GM18505 (cell line): ENCODE data around the gene HMGCR.

ENCODE experiments used
- ATAC-seq: cut with Tn5 transposase; IDR thresholded peaks from one replicate; pipeline ENCODE4 v1.9.1; 2021; ENCODE audit not compliant: unreplicated experiment
- POLR2A ChIP-seq: IDR thresholded peaks from 4 replicates; pipeline ENCODE4 v1.6.1; 2011; ENCODE audit warnings: borderline replicate concordance; ENCODE audit not compliant: insufficient read depth, insufficient read length; ENCODE audit errors: extremely low read depth

HMGCR gene

DNA sequence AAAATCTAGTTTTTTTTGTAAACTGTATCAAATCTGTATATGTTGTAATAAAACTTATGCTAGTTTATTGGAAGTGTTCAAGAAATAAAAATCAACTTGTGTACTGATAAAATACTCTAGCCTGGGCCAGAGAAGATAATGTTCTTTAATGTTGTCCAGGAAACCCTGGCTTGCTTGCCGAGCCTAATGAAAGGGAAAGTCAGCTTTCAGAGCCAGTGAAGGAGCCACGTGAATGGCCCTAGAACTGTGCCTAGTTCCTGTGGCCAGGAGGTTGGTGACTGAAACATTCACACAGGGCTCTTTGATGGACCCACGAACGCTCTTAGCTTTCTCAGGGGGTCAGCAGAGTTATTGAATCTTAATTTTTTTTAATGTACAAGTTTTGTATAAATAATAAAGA lies 24.3 kb downstream of the HMGCR start:
- ATAC-seq = no peak
- TF ChIP-seq POLR2A = no peak

DNA sequence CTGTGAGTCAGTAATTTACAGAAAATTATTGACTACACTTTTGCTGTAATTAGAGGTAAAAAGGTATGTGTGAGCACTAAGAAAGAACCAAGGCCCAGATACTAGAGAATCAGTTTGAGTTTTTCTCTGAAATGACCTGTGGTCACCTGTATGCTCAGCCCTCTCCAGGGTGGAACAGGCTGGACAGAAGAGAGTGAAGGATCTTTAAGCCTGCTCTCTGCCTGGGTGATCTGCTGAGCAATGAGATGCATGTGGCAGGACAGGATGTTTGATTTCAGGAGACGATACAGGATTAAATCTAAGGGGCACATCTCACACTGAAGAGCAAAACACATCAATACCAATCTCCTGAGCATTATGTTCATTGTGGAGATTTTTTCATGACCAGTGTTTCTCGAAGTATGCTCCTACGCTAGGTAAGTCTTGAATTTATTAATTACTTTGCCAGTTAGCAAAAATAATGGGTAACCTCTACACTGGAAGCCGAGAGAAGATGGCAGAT lies 25.5 kb downstream of the HMGCR start:
- no peak for TF ChIP-seq POLR2A
- no peak for ATAC-seq

DNA sequence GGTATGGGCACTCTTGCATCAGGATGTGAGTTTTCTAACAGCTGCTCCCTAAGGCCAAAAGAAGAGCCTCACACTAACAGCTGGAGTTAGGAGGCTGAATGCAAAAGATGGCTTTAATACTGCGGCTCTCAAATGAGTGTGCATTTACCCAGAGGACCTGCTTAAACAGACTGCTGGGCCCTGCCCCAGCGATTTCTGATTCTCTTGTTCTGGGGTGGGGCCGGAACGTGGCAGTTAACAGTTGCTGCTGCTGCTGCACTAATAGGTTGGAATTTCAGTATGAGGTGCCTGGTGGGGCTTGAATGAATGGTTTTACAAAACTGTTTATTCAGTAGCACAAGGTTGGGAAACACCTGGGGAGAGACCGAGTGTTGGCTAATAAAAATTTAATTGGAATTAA lies 26.1 kb downstream of the HMGCR start:
- TF ChIP-seq POLR2A = peak; percentile 15
- ATAC-seq = no peak

DNA sequence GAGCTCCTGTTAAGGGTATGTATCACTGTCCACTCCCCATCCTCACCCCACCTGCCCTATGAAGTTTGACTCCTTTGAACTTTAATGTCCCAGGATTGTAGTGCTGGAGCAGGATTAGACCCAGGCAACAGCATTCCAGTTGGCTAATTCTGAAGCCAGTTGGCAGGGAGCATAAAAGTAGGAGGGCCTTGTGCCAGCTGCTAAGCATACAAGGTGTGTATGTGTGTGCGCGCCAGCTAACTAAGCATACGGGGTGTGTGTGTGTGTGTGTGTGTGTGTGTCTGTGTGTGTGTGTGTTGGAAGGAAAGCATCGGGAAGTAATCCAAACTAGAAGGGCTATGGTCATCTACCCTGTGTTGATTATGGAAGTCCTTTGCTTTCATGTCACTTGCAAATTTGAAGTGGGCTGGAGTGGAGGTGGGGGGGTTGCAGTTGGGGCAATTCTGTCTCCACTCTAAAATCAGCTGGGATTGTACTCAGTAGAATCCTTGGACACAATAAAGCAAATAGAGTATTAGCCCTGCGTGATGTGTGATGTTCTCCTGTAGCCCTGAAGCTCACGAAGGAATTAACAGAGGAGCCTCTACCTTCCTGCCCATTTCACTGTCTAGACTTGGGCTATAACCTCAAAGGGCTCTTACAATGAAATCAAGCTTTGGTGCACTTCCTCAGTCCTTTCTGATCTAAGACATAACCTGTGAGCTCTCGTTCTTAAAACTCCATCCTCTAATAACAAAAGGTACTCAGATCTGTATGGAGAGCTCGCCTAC lies 26.9 kb downstream of the HMGCR start:
- no peak for TF ChIP-seq POLR2A
- no peak for ATAC-seq

DNA sequence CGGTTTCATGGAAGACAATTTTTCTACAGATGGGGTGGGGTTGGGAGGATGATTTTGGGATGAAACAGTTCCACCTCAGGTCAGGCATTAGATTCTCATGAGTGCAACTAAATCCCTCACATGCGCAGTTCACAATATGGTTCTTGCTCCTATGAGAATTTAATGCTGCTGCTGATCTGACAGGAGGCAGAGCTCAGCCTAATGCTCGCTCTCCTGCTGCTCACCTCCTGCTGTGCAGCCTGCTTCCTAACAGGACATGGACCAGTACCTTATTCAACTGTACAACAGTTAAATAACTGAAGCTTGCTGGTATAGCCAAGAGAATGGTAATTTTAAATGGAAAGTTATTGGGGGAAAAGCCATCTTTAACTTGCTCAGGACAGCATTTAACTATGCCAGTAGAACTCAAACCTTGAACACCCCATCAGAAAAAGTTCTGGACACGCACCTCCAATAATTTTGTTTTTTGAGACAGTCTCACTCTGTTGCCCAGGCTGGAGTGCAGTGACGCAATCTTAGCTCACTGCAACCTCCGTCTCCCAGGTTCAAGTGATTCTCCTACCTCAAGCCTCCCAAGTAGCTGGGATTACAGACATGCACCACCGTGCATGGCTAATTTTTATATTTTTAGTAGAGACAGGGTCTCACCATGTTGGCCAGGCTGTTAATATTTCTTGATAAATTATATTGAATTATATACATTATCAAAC lies 27.7 kb downstream of the HMGCR start:
- no peak for ATAC-seq
- TF ChIP-seq POLR2A = no peak

DNA sequence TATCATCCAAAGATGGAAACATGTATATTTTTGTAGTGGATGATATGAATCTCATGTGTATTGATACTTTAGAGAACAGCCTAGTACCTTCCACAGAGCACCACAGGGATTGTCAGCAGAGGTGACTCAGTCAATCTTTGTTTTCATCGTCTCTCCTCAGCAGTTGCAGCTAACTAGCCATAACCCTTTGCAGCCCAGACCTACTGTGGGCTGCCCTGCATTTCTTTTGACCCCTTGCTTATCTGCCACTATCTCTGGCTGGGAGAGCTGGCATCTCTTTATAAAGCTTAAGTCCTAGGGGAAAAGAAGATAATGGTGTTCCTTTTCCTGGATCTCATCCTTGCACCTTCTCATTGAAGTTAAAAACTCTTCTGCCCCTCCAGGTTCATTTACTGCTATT lies 28.7 kb downstream of the HMGCR start:
- no peak for TF ChIP-seq POLR2A
- no peak for ATAC-seq

DNA sequence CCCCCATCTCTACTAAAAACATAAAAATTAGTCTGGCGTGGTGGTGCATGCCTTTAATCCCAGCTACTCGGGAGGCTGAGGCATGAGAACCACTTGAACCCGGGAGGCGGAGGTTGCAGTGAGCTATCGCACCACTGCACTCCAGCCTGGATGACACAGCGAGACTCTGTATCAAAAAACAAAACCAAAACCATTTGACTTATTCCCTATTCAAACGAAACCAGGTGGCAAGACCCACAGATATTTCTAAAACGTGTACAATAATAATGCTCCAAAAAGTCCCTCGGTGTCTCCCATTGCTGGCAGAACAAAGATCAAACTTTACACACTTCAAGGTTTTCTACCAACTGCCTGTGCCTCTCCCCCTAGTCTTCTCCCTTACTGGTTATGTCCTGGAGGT lies 29.8 kb downstream of the HMGCR start:
- TF ChIP-seq POLR2A = no peak
- no peak for ATAC-seq

DNA sequence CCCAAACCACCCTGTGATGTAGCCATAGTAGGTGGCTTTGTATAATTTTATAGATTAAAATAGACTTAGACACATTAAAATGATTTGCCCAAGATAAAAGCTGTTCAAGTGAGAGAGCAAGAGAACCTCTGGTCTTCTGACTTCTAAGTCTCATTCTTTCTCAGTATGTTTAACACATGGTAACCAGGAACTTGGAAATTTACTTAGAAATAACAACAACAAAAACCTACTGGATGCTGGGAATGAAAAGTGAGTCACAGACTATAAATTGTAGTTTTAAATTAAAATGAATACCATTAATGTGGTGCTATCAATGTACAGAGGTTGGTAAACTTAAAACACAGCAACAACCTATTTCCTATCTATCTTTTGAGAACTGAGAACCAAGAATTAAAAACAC lies 30.4 kb downstream of the HMGCR start:
- no peak for ATAC-seq
- TF ChIP-seq POLR2A = no peak

DNA sequence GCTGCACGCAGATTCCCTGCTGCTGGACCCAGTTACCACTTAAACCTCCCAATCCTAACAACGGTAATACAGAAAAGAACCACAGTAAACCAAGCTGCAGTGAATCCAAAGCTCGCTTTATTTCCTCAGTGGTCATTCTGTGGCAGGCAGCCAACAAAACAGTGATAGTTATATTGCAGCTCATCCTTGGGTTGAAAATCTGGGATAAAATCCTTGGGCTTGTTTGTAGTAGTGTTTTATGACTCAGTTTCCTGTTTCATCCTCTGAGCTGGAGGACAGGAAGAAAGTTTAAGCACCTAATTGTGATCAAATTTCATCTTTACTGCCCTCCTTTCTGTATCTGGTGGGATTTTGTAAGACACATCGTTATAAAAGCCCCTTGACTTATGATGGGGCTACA lies 31.4 kb downstream of the HMGCR start:
- no peak for TF ChIP-seq POLR2A
- no peak for ATAC-seq

DNA sequence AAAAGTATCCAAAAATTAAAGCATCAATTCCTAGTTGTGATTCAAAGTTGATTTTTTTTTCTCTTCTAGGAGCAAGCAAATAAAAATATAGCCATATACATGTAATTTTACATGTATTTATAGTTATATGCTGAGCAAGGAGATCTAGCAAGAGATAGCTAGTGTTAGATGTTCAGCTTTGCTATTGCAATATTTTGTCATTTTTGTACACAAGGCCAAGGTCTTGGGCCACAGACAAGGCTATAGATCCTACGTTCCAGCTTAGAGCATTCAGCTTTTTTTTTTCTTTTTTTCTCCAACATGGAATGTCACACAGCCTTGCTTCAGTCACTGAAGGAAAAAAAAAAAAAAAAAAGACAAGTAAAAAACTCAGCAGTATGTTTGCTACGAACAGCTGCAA lies 36.8 kb downstream of the HMGCR start:
- no peak for TF ChIP-seq POLR2A
- ATAC-seq = no peak

DNA sequence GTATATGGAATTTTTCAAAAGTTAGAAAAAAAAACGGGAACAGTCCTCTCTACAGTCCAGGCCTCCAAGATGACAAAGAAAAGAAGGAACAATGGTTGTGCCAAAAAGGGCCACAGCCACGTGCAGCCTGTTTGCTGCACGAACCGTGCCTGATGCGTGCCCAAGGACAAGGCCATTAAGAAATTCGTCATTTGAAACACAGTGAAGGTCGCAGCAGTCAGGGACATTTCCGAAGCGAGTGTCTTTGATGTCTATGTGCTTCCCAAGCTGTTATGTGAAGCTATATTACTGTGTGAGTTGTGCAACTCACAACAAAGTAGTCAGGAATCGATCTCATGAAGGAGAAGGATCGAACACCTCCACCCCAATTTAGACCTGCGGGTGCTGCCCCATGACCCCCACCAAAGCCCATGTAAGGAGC lies 37.4 kb downstream of the HMGCR start:
- ATAC-seq = no peak
- TF ChIP-seq POLR2A = no peak

DNA sequence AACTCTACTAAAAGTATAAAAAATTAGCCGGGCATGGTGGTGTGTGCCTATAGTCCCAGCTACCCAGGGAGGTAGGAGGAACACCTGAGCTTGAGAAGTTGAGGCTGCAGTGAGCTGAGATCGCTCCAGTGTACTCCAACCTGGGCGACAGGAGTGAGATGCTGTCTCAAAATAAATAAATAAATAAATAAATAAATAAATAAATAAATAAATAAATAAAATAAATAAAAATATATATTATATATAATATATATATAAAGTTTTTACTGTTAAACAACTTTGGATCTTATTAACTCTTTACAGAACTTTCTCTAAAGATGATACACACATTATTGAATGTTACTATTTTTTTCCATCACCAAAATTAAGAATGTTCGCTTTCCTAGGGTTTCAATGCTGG lies 38.4 kb downstream of the HMGCR start:
- ATAC-seq = no peak

DNA sequence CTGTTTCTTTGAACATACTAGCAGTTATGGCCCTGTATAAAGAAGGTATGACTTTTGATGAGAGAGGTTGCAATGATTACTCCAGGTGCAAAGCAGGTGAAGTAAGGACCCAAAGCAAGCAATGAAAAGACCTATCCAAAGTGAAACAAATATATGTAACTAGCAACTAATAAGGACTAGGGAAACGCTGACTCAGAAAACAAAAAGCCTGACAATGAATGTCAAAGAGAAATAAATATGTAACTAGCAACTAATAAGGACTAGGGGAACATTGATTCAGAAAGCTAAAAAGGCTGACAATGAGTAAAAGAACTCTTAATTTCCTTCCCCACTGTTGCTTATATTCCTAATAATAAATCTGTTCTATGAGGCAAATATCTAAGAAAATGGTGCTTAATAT lies 43.1 kb downstream of the HMGCR start:
- ATAC-seq = no peak
- TF ChIP-seq POLR2A = no peak

More for the DNA sequence above, 38.4 kb downstream of the HMGCR start:
- TF ChIP-seq POLR2A = no peak

DNA sequence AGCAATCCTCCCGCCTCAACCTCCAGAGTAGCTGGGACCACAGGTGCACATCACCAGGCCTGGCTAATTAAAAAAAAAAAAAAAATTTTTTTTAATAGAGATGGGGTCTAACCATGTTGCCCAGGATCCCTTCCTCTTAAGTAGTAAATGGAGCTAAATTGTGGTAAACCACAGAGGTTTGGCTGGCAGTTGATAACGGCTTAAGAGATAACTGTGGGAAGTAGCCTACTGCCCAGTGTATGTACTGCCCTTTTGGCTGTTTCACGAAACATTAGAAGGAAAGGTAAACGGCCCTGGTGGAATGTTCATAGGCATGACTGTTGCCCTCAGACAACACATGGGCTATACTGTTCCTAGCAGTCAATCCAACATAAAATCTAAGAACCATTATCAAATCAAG lies 44.4 kb downstream of the HMGCR start:
- TF ChIP-seq POLR2A = no peak
- ATAC-seq = no peak
